HepG2 (cell line): Measurements from ENCODE around the gene PTGR3. TPM values are rescaled to one million over a fixed set of nuclear protein-coding genes. Genes with fewer than 3 reads are reported as not detected.
A peak's percentile ranks its signal among the peaks of the same experiment; 100 is the strongest.

Experiments used
- EED ChIP-seq: sonication (generic); formaldehyde crosslinking; IDR thresholded peaks from 2 replicates; pipeline ENCODE4 v1.5.0; 2020; ENCODE audit warnings: mild to moderate bottlenecking, missing genetic modification reagents
- HES4 ChIP-seq: sonication (generic); formaldehyde crosslinking; IDR thresholded peaks from 2 replicates; pipeline ENCODE4 v1.9.0; 2021; ENCODE audit warnings: mild to moderate bottlenecking, missing genetic modification reagents, borderline replicate concordance
- KAT8 ChIP-seq: IDR thresholded peaks from 2 replicates; pipeline ENCODE4 v1.6.1; 2016; ENCODE audit warnings: missing genetic modification reagents, missing compliant biosample characterization
- KDM1A ChIP-seq: IDR thresholded peaks from 2 replicates; pipeline ENCODE4 v1.6.1; 2016; ENCODE audit warnings: missing compliant biosample characterization
- MLLT10 ChIP-seq: sonication (generic); formaldehyde crosslinking; IDR thresholded peaks from 2 replicates; pipeline ENCODE4 v1.4.0; 2020; ENCODE audit warnings: missing genetic modification reagents
- SAP130 ChIP-seq: IDR thresholded peaks from 2 replicates; pipeline ENCODE4 v1.6.1; 2016; ENCODE audit warnings: low read depth
- SMAD3 ChIP-seq: sonication (generic); formaldehyde crosslinking; IDR thresholded peaks from 2 replicates; pipeline ENCODE4 v1.4.0; 2020; ENCODE audit warnings: missing genetic modification reagents
- SMARCE1 ChIP-seq: fragments of 450-650 bp; IDR thresholded peaks from 2 replicates; pipeline ENCODE4 v1.6.1; 2017; ENCODE audit warnings: borderline replicate concordance
- TGIF2 ChIP-seq: IDR thresholded peaks from 2 replicates; pipeline ENCODE4 v1.6.1; 2016; ENCODE audit warnings: control low read depth, missing compliant biosample characterization
- THAP11 ChIP-seq: IDR thresholded peaks from 2 replicates; pipeline ENCODE4 v1.6.1; 2016; ENCODE audit warnings: missing biosample characterization, missing genetic modification reagents
- ZFP37 ChIP-seq: sonication (generic); formaldehyde crosslinking; IDR thresholded peaks from 2 replicates; pipeline ENCODE4 v1.4.0; 2020; ENCODE audit warnings: missing genetic modification reagents, borderline replicate concordance
- ZFP82 ChIP-seq: sonication (generic); formaldehyde crosslinking; IDR thresholded peaks from 2 replicates; pipeline ENCODE4 v1.5.1; 2020; ENCODE audit warnings: mild to moderate bottlenecking, missing genetic modification reagents, borderline replicate concordance
- ZNF34 ChIP-seq: sonication (generic); formaldehyde crosslinking; IDR thresholded peaks from 2 replicates; pipeline ENCODE4 v1.4.0; 2020; ENCODE audit warnings: mild to moderate bottlenecking, missing genetic modification reagents, borderline replicate concordance
- ZNF367 ChIP-seq: sonication (generic); formaldehyde crosslinking; IDR thresholded peaks from 2 replicates; pipeline ENCODE4 v1.4.0; 2020; ENCODE audit warnings: missing genetic modification reagents, borderline replicate concordance
- ZNF556 ChIP-seq: sonication (generic); formaldehyde crosslinking; IDR thresholded peaks from 2 replicates; pipeline ENCODE4 v1.4.0; 2020; ENCODE audit warnings: mild to moderate bottlenecking, missing genetic modification reagents, borderline replicate concordance
- ZNF660 ChIP-seq: sonication (generic); formaldehyde crosslinking; IDR thresholded peaks from 2 replicates; pipeline ENCODE4 v1.5.1; 2020; ENCODE audit warnings: mild to moderate bottlenecking, low read depth, missing genetic modification reagents, borderline replicate concordance
- ZNF75D ChIP-seq: sonication (generic); formaldehyde crosslinking; IDR thresholded peaks from 2 replicates; pipeline ENCODE4 v1.8.1; 2023; ENCODE audit warnings: missing genetic modification reagents, mild to moderate bottlenecking, borderline replicate concordance
- ZNF883 ChIP-seq: sonication (generic); formaldehyde crosslinking; IDR thresholded peaks from 2 replicates; pipeline ENCODE4 v1.5.1; 2020; ENCODE audit warnings: mild to moderate bottlenecking, missing genetic modification reagents; ENCODE audit errors: not compliant biosample characterization
- polyA plus RNA-seq, 8 experiments: library from polyadenylated mRNA; depleted of rRNA in 3 of 8; stranded (reverse) in 7 of 8; unstranded in 1 of 8; fragments of >200 nt; fragmentation: Illumina TruSeq in 4 of 8; extraction: Trizol in 4 of 8; gene quantifications; 2 replicates each; pipeline versions ENCODE4 v1.2.1 to v1.2.3, GENCODE V29; 2011 to 2016; ENCODE audit warnings: low read depth in 4 of 8, missing spikeins in 1 of 8, mixed read lengths in 1 of 8; ENCODE audit not compliant: insufficient read depth in 1 of 8
- total RNA-seq, 5 experiments: library from RNA; depleted of rRNA; stranded (reverse); fragments of >200 nt; fragmentation: Illumina TruSeq; extraction: Trizol; gene quantifications; 2 replicates each; pipeline ENCODE4 v1.2.3, GENCODE V29; 2016; ENCODE audit warnings: low read depth in 1 of 5
- TF ChIP-seq, protein P1 (sequence below): sonication (generic); formaldehyde crosslinking; IDR thresholded peaks from 2 replicates; pipeline ENCODE4 v1.4.0; 2020; ENCODE audit warnings: missing genetic modification reagents
- TF ChIP-seq, protein P2 (sequence below): sonication (generic); formaldehyde crosslinking; IDR thresholded peaks from 2 replicates; pipeline ENCODE4 v1.5.1; 2020; ENCODE audit warnings: missing genetic modification reagents, mild to moderate bottlenecking, borderline replicate concordance
- TF ChIP-seq, protein P3 (sequence below): IDR thresholded peaks from 2 replicates; pipeline ENCODE4 v1.6.1; 2016
- TF ChIP-seq, protein P4 (sequence below): sonication (generic); formaldehyde crosslinking; IDR thresholded peaks from 2 replicates; pipeline ENCODE4 v1.4.0; 2020; ENCODE audit warnings: missing genetic modification reagents
- TF ChIP-seq, protein P5 (sequence below): sonication (generic); formaldehyde crosslinking; IDR thresholded peaks from 2 replicates; pipeline ENCODE4 v1.5.0; 2020; ENCODE audit warnings: mild to moderate bottlenecking, missing genetic modification reagents, moderate library complexity

PTGR3 gene
- total and polyA plus RNA-seq, 2 of the 13 experiments (the other 11 are each of a cell fraction or from before 2014, with no cell fraction given), result 11.5 to 25.3 TPM

DNA sequence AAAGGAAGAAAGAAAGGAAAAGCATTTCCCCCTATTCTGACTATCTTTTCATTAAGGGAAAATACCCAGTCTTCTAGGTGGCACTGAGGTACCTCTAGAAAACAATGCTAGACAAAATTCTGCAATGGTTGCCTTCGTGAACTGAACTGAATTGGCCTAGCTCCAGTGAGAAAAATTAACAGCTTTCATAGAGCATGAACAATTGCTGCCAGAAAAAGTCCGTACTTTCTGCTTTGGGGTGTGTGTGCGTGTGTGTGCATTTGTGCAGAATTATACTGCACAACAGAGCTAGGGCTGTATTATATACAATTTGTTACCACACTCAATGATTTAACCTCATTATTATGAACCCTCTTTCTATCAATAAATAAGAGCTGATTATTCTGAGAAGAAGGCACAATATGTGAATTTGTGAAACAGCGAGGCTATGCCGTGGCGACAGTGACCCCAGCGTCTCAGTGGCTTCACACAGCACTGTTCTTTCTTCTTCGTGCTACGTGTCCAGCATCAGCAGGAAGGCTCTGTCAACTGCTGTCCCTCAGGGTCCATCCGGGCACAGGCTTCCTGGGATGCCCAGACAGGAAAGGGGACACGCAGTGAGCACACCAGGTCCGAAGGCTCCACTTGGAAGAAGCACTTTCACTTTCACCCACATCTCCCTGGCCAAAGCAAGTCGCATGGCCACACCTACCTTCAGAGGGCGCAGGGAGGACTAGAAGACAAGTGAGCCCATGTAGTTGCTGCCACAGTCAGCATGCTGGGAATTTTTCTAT, 47.5 kb downstream of the PTGR3 start (continued):
- TF ChIP-seq, protein P1, sequence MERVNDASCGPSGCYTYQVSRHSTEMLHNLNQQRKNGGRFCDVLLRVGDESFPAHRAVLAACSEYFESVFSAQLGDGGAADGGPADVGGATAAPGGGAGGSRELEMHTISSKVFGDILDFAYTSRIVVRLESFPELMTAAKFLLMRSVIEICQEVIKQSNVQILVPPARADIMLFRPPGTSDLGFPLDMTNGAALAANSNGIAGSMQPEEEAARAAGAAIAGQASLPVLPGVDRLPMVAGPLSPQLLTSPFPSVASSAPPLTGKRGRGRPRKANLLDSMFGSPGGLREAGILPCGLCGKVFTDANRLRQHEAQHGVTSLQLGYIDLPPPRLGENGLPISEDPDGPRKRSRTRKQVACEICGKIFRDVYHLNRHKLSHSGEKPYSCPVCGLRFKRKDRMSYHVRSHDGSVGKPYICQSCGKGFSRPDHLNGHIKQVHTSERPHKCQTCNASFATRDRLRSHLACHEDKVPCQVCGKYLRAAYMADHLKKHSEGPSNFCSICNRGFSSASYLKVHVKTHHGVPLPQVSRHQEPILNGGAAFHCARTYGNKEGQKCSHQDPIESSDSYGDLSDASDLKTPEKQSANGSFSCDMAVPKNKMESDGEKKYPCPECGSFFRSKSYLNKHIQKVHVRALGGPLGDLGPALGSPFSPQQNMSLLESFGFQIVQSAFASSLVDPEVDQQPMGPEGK (CRISPR knock-in tag), result 0 out of 2 replicates have a peak, but pooled peaks have one; percentile 8
- TF ChIP-seq SMAD3 (CRISPR knock-in tag) (no peak), ZNF367 (CRISPR knock-in tag) (no peak), SAP130 (CRISPR knock-in tag) (peak; percentile 78), THAP11 (CRISPR knock-in tag) (peak; percentile 60), ZNF660 (CRISPR knock-in tag) (no peak), ZNF34 (CRISPR knock-in tag) (0 out of 2 replicates have a peak, but pooled peaks have one; percentile 46), EED (no peak), SMARCE1 (no peak), ZNF883 (CRISPR knock-in tag) (no peak), ZNF556 (peak; percentile 57; the same call in 1 of the 2 replicates), ZFP37 (CRISPR knock-in tag) (no peak), HES4 (CRISPR knock-in tag) (no peak), KDM1A (CRISPR knock-in tag) (no peak), MLLT10 (no peak), ZNF75D (CRISPR knock-in tag) (no peak), KAT8 (CRISPR knock-in tag) (peak; percentile 48; the same call in 1 of the 2 replicates), TGIF2 (0 out of 2 replicates have a peak, but pooled peaks have one; percentile 23), ZFP82 (CRISPR knock-in tag) (no peak)
- TF ChIP-seq, protein P2, sequence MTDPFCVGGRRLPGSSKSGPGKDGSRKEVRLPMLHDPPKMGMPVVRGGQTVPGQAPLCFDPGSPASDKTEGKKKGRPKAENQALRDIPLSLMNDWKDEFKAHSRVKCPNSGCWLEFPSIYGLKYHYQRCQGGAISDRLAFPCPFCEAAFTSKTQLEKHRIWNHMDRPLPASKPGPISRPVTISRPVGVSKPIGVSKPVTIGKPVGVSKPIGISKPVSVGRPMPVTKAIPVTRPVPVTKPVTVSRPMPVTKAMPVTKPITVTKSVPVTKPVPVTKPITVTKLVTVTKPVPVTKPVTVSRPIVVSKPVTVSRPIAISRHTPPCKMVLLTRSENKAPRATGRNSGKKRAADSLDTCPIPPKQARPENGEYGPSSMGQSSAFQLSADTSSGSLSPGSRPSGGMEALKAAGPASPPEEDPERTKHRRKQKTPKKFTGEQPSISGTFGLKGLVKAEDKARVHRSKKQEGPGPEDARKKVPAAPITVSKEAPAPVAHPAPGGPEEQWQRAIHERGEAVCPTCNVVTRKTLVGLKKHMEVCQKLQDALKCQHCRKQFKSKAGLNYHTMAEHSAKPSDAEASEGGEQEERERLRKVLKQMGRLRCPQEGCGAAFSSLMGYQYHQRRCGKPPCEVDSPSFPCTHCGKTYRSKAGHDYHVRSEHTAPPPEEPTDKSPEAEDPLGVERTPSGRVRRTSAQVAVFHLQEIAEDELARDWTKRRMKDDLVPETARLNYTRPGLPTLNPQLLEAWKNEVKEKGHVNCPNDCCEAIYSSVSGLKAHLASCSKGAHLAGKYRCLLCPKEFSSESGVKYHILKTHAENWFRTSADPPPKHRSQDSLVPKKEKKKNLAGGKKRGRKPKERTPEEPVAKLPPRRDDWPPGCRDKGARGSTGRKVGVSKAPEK (CRISPR knock-in tag), result 0 out of 2 replicates have a peak, but pooled peaks have one; percentile 46
- TF ChIP-seq, protein P3, sequence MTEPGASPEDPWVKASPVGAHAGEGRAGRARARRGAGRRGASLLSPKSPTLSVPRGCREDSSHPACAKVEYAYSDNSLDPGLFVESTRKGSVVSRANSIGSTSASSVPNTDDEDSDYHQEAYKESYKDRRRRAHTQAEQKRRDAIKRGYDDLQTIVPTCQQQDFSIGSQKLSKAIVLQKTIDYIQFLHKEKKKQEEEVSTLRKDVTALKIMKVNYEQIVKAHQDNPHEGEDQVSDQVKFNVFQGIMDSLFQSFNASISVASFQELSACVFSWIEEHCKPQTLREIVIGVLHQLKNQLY (CRISPR knock-in tag), result no peak
- TF ChIP-seq, protein P4, sequence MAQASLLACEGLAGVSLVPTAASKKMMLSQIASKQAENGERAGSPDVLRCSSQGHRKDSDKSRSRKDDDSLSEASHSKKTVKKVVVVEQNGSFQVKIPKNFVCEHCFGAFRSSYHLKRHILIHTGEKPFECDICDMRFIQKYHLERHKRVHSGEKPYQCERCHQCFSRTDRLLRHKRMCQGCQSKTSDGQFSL (CRISPR knock-in tag), result no peak
- TF ChIP-seq, protein P5, sequence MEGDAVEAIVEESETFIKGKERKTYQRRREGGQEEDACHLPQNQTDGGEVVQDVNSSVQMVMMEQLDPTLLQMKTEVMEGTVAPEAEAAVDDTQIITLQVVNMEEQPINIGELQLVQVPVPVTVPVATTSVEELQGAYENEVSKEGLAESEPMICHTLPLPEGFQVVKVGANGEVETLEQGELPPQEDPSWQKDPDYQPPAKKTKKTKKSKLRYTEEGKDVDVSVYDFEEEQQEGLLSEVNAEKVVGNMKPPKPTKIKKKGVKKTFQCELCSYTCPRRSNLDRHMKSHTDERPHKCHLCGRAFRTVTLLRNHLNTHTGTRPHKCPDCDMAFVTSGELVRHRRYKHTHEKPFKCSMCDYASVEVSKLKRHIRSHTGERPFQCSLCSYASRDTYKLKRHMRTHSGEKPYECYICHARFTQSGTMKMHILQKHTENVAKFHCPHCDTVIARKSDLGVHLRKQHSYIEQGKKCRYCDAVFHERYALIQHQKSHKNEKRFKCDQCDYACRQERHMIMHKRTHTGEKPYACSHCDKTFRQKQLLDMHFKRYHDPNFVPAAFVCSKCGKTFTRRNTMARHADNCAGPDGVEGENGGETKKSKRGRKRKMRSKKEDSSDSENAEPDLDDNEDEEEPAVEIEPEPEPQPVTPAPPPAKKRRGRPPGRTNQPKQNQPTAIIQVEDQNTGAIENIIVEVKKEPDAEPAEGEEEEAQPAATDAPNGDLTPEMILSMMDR (CRISPR knock-in tag), result peak; percentile 64
